Measurements from ENCODE around the gene SEC31B.

DNA sequence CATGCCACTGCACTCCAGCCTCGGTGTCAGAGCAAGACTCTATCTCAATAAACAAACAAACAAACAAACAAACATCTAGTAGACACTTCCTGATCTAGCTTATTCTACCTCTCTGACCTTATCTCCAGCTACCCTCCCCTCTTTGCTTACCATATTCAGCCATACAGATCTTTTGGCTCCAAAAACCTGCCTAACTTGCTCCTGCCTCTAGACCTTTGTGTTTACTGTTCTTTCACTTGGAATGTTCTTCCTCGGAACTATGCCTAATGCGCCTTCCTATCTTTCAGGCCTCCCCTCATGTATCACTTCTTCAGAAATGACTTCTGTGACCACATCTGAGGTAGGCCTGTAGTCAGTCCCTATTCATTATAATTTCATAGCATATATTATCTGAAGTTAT is 77.1 kb downstream of the SEC31B start:
- TF ChIP-seq, protein P1, sequence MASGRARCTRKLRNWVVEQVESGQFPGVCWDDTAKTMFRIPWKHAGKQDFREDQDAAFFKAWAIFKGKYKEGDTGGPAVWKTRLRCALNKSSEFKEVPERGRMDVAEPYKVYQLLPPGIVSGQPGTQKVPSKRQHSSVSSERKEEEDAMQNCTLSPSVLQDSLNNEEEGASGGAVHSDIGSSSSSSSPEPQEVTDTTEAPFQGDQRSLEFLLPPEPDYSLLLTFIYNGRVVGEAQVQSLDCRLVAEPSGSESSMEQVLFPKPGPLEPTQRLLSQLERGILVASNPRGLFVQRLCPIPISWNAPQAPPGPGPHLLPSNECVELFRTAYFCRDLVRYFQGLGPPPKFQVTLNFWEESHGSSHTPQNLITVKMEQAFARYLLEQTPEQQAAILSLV (tag; IDR thresholded peaks at IDR 0.05): no peak
- TF ChIP-seq ZNF785 (CRISPR knock-in tag; IDR thresholded peaks at IDR 0.05): no peak
- TF ChIP-seq MTA2 (IDR thresholded peaks at IDR 0.05; ENCODE audit: low read depth): no peak
- TF ChIP-seq SETDB1 (IDR thresholded peaks at IDR 0.05; ENCODE audit: low read length): no peak
- no peak for TF ChIP-seq TEAD4 (IDR thresholded peaks at IDR 0.05; ENCODE audit: low read length)
- no peak for TF ChIP-seq TEAD4 (CRISPR knock-in tag; IDR thresholded peaks at IDR 0.05; ENCODE audit: borderline replicate concordance)
- TF ChIP-seq CBX3 (IDR thresholded peaks at IDR 0.05; ENCODE audit: borderline replicate concordance in 1 of 2, low read length in 2 of 2): no peak
- TF ChIP-seq ILF3 (IDR thresholded peaks at IDR 0.05; ENCODE audit: borderline replicate concordance): no peak
- no peak for TF ChIP-seq NRF1 (conservative IDR thresholded peaks at IDR 0.05 in 1 of 2, IDR thresholded peaks at IDR 0.05 in 1 of 2)
- TF ChIP-seq, protein P2, sequence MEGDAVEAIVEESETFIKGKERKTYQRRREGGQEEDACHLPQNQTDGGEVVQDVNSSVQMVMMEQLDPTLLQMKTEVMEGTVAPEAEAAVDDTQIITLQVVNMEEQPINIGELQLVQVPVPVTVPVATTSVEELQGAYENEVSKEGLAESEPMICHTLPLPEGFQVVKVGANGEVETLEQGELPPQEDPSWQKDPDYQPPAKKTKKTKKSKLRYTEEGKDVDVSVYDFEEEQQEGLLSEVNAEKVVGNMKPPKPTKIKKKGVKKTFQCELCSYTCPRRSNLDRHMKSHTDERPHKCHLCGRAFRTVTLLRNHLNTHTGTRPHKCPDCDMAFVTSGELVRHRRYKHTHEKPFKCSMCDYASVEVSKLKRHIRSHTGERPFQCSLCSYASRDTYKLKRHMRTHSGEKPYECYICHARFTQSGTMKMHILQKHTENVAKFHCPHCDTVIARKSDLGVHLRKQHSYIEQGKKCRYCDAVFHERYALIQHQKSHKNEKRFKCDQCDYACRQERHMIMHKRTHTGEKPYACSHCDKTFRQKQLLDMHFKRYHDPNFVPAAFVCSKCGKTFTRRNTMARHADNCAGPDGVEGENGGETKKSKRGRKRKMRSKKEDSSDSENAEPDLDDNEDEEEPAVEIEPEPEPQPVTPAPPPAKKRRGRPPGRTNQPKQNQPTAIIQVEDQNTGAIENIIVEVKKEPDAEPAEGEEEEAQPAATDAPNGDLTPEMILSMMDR (IDR thresholded peaks at IDR 0.05 in 2 of 3, conservative IDR thresholded peaks at IDR 0.05 in 1 of 3; ENCODE audit: insufficient read depth in 2 of 3, low read depth in 1 of 3, low read length in 3 of 3): no peak
- no peak for TF ChIP-seq EWSR1 (IDR thresholded peaks at IDR 0.05; ENCODE audit: borderline replicate concordance, low read depth, partially characterized antibody)
- no peak for TF ChIP-seq GABPA (tag; conservative IDR thresholded peaks at IDR 0.05; ENCODE audit: low read depth)
- TF ChIP-seq POLR2A (conservative IDR thresholded peaks at IDR 0.05): no peak
- TF ChIP-seq ZNF140 (CRISPR knock-in tag; IDR thresholded peaks at IDR 0.05): no peak
- TF ChIP-seq, protein P3, sequence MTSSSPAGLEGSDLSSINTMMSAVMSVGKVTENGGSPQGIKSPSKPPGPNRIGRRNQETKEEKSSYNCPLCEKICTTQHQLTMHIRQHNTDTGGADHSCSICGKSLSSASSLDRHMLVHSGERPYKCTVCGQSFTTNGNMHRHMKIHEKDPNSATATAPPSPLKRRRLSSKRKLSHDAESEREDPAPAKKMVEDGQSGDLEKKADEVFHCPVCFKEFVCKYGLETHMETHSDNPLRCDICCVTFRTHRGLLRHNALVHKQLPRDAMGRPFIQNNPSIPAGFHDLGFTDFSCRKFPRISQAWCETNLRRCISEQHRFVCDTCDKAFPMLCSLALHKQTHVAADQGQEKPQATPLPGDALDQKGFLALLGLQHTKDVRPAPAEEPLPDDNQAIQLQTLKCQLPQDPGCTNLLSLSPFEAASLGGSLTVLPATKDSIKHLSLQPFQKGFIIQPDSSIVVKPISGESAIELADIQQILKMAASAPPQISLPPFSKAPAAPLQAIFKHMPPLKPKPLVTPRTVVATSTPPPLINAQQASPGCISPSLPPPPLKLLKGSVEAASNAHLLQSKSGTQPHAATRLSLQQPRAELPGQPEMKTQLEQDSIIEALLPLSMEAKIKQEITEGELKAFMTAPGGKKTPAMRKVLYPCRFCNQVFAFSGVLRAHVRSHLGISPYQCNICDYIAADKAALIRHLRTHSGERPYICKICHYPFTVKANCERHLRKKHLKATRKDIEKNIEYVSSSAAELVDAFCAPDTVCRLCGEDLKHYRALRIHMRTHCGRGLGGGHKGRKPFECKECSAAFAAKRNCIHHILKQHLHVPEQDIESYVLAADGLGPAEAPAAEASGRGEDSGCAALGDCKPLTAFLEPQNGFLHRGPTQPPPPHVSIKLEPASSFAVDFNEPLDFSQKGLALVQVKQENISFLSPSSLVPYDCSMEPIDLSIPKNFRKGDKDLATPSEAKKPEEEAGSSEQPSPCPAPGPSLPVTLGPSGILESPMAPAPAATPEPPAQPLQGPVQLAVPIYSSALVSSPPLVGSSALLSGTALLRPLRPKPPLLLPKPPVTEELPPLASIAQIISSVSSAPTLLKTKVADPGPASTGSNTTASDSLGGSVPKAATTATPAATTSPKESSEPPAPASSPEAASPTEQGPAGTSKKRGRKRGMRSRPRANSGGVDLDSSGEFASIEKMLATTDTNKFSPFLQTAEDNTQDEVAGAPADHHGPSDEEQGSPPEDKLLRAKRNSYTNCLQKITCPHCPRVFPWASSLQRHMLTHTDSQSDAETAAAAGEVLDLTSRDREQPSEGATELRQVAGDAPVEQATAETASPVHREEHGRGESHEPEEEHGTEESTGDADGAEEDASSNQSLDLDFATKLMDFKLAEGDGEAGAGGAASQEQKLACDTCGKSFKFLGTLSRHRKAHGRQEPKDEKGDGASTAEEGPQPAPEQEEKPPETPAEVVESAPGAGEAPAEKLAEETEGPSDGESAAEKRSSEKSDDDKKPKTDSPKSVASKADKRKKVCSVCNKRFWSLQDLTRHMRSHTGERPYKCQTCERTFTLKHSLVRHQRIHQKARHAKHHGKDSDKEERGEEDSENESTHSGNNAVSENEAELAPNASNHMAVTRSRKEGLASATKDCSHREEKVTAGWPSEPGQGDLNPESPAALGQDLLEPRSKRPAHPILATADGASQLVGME (CRISPR knock-in tag; IDR thresholded peaks at IDR 0.05): no peak
